SK-N-SH (cell line): ENCODE data around the gene ADCY10. TPM values are rescaled to one million over a fixed set of nuclear protein-coding genes. Genes with fewer than 3 reads are reported as not detected.
"Not testable (repeated sequence)": the region's sequence is repeated elsewhere in the genome, so short reads cannot be mapped to it uniquely, and the experiment has no call there.

Experiments used
- CTCF ChIA-PET: fragments of 300-600, 350-600 bp; formaldehyde crosslinking; extraction: SDS; loops from one replicate; lab custom pipeline; 2021; lab: Yijun Ruan, JAX
- POLR2A ChIA-PET: fragments of 350-600 bp; sonication (Branson Sonifier 250); formaldehyde crosslinking; extraction: SDS; loops from one replicate; lab custom pipeline; 2020; ENCODE audit warnings: antibody characterized with exemption, inconsistent platforms; lab: Yijun Ruan, JAX
- DNase-seq: peaks from one replicate; pipeline ENCODE4 v3.0.0; 2012
- H2AFZ ChIP-seq: fragments of 200-600 bp; sonication (generic); 2 replicates; pipeline ENCODE4 v1.8.1; 2016; ENCODE audit warnings: antibody characterized with exemption, mild to moderate bottlenecking, low read depth
- H3F3A ChIP-seq: fragments of 200-600 bp; sonication (generic); replicated peaks from 2 replicates; pipeline ENCODE3; 2016; ENCODE audit warnings: antibody characterized with exemption, mild to moderate bottlenecking; ENCODE audit not compliant: insufficient read depth
- H3K27ac ChIP-seq, 2 experiments: fragments of 200-500 bp in 1 of 2; fragments of 200-600 bp in 1 of 2; sonication (Bioruptor generic) in 1 of 2; sonication (generic), shearing (Covaris generic) in 1 of 2; 2 replicates each; pipeline versions ENCODE4 v1.5.1 to v1.6.1; 2014 to 2016; ENCODE audit warnings: low read depth in 2 of 2, inconsistent platforms in 1 of 2, low read length in 1 of 2, mild to moderate bottlenecking in 1 of 2, mixed read lengths in 1 of 2
- H3K27me3 ChIP-seq: fragments of 200-600 bp; sonication (generic), shearing (Covaris generic); 2 replicates; pipeline ENCODE4 v1.6.1; 2016; ENCODE audit warnings: mixed run types; ENCODE audit not compliant: insufficient read depth
- H3K36me3 ChIP-seq, 2 experiments: fragments of 200-500 bp in 1 of 2; fragments of 200-600 bp in 1 of 2; sonication (Bioruptor generic) in 1 of 2; sonication (generic) in 1 of 2; replicated peaks in 1 of 2; 2 replicates each; pipeline versions ENCODE3 to v1.5.1; 2014 to 2016; ENCODE audit warnings: low read length in 1 of 2, mild to moderate bottlenecking in 1 of 2; ENCODE audit not compliant: insufficient read depth in 2 of 2, control insufficient read depth in 1 of 2
- H3K4me1 ChIP-seq, 2 experiments: fragments of 200-500 bp in 1 of 2; fragments of 200-600 bp in 1 of 2; sonication (Bioruptor generic) in 1 of 2; sonication (generic), shearing (Covaris generic) in 1 of 2; 2 replicates each; pipeline versions ENCODE4 v1.5.1 to v1.6.1; 2014 to 2016; ENCODE audit warnings: low read depth in 1 of 2, low read length in 1 of 2, mixed run types in 1 of 2; ENCODE audit not compliant: insufficient read depth in 2 of 2, control insufficient read depth in 1 of 2
- H3K4me2 ChIP-seq: fragments of 200-600 bp; sonication (generic), shearing (Covaris generic); 2 replicates; pipeline ENCODE4 v1.6.1; 2017; ENCODE audit warnings: mixed run types
- H3K4me3 ChIP-seq, 2 experiments: fragments of 200-500 bp in 1 of 2; fragments of 200-600 bp in 1 of 2; sonication (Bioruptor generic) in 1 of 2; sonication (generic), shearing (Covaris generic) in 1 of 2; 2 replicates each; pipeline versions ENCODE4 v1.5.1 to v1.8.1; 2014 to 2016; ENCODE audit warnings: low read depth in 2 of 2, inconsistent platforms in 1 of 2, low read length in 1 of 2, mild to moderate bottlenecking in 1 of 2, mixed read lengths in 1 of 2, moderate library complexity in 1 of 2
- H3K79me2 ChIP-seq: fragments of 200-600 bp; sonication (generic); 2 replicates; pipeline ENCODE4 v1.8.1; 2017; ENCODE audit warnings: mild to moderate bottlenecking; ENCODE audit not compliant: insufficient read depth
- H3K9ac ChIP-seq: fragments of 200-600 bp; sonication (generic); 2 replicates; pipeline ENCODE4 v1.6.1; 2017; ENCODE audit warnings: mixed run types
- H3K9me2 ChIP-seq: fragments of 200-600 bp; sonication (generic); 2 replicates; pipeline ENCODE4 v1.6.1; 2017; ENCODE audit warnings: mixed run types
- H3K9me3 ChIP-seq: fragments of 200-600 bp; sonication (generic); 2 replicates; pipeline ENCODE4 v1.6.1; 2017; ENCODE audit warnings: mixed run types, mild to moderate bottlenecking, moderate library complexity
- H4K20me1 ChIP-seq: fragments of 200-600 bp; sonication (generic); 2 replicates; pipeline ENCODE4 v1.6.1; 2017; ENCODE audit warnings: mild to moderate bottlenecking, mixed run types; ENCODE audit not compliant: insufficient read depth
- CHD2 ChIP-seq: fragments of 150-350 bp; IDR thresholded peaks from 2 replicates; pipeline ENCODE4 v1.6.1; 2018; ENCODE audit warnings: low read length; ENCODE audit not compliant: partially characterized antibody
- EP300 ChIP-seq, 2 experiments: IDR thresholded peaks; 2 replicates each; pipeline versions ENCODE4 v1.4.0 to v1.6.1; 2012; ENCODE audit warnings: borderline replicate concordance in 1 of 2, low read depth in 1 of 2, low read length in 1 of 2
- EZH2phosphoT487 ChIP-seq: fragments of 200-600 bp; sonication (generic); IDR thresholded peaks from 2 replicates; pipeline ENCODE4 v1.6.1; 2017; ENCODE audit warnings: low read depth, mixed run types, mild to moderate bottlenecking, antibody characterized with exemption, moderate library complexity, borderline replicate concordance
- FOXM1 ChIP-seq: IDR thresholded peaks from 2 replicates; pipeline ENCODE4 v1.4.0; 2012; ENCODE audit warnings: low read depth, mild to moderate bottlenecking
- GATA2 ChIP-seq: sonication (generic); formaldehyde crosslinking; IDR thresholded peaks from 2 replicates; pipeline ENCODE4 v1.5.0; 2020; ENCODE audit warnings: mild to moderate bottlenecking, missing genetic modification reagents
- MXI1 ChIP-seq: IDR thresholded peaks from 2 replicates; pipeline ENCODE4 v1.6.1; 2012; ENCODE audit warnings: mild to moderate bottlenecking, low read depth, low read length, improper control_type of control experiment
- NFIC ChIP-seq: IDR thresholded peaks from 2 replicates; pipeline ENCODE4 v1.4.0; 2012; ENCODE audit warnings: borderline replicate concordance
- NRF1 ChIP-seq: IDR thresholded peaks from 2 replicates; pipeline ENCODE4 v1.6.1; 2012; ENCODE audit warnings: low read depth, mild to moderate bottlenecking, low read length
- RFX5 ChIP-seq: IDR thresholded peaks from 2 replicates; pipeline ENCODE4 v1.6.1; 2012; ENCODE audit warnings: mild to moderate bottlenecking, improper control_type of control experiment, low read length
- TAF1 ChIP-seq: IDR thresholded peaks from 2 replicates; pipeline ENCODE4 v1.6.1; 2012; ENCODE audit warnings: low read depth, mild to moderate bottlenecking, low read length, moderate library complexity, borderline replicate concordance
- TCF12 ChIP-seq: IDR thresholded peaks from 2 replicates; pipeline ENCODE4 v1.4.0; 2012
- TEAD4 ChIP-seq: IDR thresholded peaks from 2 replicates; pipeline ENCODE4 v1.4.0; 2012; ENCODE audit warnings: mild to moderate bottlenecking, borderline replicate concordance; ENCODE audit not compliant: insufficient read depth
- YY1 ChIP-seq: IDR thresholded peaks from 2 replicates; pipeline ENCODE4 v1.4.0; 2012; ENCODE audit warnings: low read depth, mild to moderate bottlenecking
- WGBS: methylation state at CpG from one replicate; pipeline ENCODE4 v1.1.6; 2017; ENCODE audit warnings: low lambda C conversion rate; 5-methylcytosine and 5-hydroxymethylcytosine counted together
- polyA plus RNA-seq, 3 experiments: library from polyadenylated mRNA; depleted of rRNA; stranded (reverse); fragments of >200 nt; gene quantifications; 2 replicates each; pipeline ENCODE4 v1.2.3, GENCODE V29; 2012
- TF ChIP-seq, protein P1 (sequence below): fragments of 150-350 bp; IDR thresholded peaks from 2 replicates; pipeline ENCODE4 v1.6.1; 2016; ENCODE audit warnings: mild to moderate bottlenecking, low read depth, low read length
- TF ChIP-seq, protein P2 (sequence below): IDR thresholded peaks from 2 replicates; pipeline ENCODE4; 2012
- TF ChIP-seq, protein P3 (sequence below): IDR thresholded peaks from 2 replicates; pipeline ENCODE4 v1.4.0; 2012; ENCODE audit warnings: low read depth, borderline replicate concordance
- TF ChIP-seq, protein P4 (sequence below): fragments of 150-350 bp; IDR thresholded peaks from 2 replicates; pipeline ENCODE4 v1.6.1; 2017; ENCODE audit warnings: antibody characterized with exemption, low read length, low read depth, borderline replicate concordance

ADCY10 gene
- polyA plus RNA-seq, 1 of the 3 experiments (the other 2 are of a cell fraction) = 0.10 TPM

DNA sequence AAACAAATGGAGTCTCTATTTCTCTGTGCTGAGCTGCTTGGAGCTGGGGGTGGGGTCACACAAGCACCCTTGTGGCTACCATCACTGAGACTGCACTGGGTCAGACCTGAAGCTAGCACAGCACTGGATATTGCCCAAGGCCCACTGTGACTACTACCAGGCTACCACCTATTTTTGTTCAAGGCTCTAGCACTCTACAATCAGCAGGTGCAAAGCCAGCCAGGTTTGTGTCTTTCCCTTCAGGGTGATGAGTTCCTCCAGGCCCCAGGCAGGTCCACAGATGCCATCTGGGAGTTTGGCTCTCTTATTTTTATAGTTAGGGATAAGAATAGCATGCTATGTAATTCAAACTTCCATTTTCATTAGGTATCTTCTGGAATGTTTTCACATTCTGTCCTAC is 23.5 kb downstream of the ADCY10 start:
- no peak overlapping the region for H2AFZ ChIP-seq
- H4K20me1 ChIP-seq = no peaks in the 10 kb centered on the region
- ChIA-PET CTCF (no interaction called here), POLR2A (no interaction called here)
- no peaks in the 10 kb centered on the region for H3K4me1 ChIP-seq
- H3K4me2 ChIP-seq = no peak overlapping the region
- H3K9me3 ChIP-seq = no peaks in the 10 kb centered on the region
- H3K9ac ChIP-seq = no peak overlapping the region
- no peaks in the 10 kb centered on the region for H3K79me2 ChIP-seq
- DNase-seq = no peak
- H3K27me3 ChIP-seq = no peaks in the 10 kb centered on the region
- H3K4me3 ChIP-seq = no peak overlapping the region
- no peak for TF ChIP-seq CHD2
- TF ChIP-seq, protein P1, sequence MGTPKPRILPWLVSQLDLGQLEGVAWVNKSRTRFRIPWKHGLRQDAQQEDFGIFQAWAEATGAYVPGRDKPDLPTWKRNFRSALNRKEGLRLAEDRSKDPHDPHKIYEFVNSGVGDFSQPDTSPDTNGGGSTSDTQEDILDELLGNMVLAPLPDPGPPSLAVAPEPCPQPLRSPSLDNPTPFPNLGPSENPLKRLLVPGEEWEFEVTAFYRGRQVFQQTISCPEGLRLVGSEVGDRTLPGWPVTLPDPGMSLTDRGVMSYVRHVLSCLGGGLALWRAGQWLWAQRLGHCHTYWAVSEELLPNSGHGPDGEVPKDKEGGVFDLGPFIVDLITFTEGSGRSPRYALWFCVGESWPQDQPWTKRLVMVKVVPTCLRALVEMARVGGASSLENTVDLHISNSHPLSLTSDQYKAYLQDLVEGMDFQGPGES = no peak
- no peak for TF ChIP-seq FOXM1
- no peak for TF ChIP-seq GATA2 (CRISPR knock-in tag)
- TF ChIP-seq, protein P2, sequence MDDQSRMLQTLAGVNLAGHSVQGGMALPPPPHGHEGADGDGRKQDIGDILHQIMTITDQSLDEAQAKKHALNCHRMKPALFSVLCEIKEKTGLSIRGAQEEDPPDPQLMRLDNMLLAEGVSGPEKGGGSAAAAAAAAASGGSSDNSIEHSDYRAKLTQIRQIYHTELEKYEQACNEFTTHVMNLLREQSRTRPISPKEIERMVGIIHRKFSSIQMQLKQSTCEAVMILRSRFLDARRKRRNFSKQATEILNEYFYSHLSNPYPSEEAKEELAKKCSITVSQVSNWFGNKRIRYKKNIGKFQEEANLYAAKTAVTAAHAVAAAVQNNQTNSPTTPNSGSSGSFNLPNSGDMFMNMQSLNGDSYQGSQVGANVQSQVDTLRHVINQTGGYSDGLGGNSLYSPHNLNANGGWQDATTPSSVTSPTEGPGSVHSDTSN = no peak
- TF ChIP-seq YY1 = no peak
- TF ChIP-seq TCF12 = no peak
- TF ChIP-seq, protein P3, sequence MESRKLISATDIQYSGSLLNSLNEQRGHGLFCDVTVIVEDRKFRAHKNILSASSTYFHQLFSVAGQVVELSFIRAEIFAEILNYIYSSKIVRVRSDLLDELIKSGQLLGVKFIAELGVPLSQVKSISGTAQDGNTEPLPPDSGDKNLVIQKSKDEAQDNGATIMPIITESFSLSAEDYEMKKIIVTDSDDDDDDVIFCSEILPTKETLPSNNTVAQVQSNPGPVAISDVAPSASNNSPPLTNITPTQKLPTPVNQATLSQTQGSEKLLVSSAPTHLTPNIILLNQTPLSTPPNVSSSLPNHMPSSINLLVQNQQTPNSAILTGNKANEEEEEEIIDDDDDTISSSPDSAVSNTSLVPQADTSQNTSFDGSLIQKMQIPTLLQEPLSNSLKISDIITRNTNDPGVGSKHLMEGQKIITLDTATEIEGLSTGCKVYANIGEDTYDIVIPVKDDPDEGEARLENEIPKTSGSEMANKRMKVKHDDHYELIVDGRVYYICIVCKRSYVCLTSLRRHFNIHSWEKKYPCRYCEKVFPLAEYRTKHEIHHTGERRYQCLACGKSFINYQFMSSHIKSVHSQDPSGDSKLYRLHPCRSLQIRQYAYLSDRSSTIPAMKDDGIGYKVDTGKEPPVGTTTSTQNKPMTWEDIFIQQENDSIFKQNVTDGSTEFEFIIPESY = no peak
- TF ChIP-seq NRF1 = no peak
- TF ChIP-seq, protein P4, sequence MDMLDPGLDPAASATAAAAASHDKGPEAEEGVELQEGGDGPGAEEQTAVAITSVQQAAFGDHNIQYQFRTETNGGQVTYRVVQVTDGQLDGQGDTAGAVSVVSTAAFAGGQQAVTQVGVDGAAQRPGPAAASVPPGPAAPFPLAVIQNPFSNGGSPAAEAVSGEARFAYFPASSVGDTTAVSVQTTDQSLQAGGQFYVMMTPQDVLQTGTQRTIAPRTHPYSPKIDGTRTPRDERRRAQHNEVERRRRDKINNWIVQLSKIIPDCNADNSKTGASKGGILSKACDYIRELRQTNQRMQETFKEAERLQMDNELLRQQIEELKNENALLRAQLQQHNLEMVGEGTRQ = no peak
- TF ChIP-seq NFIC = no peak
- TF ChIP-seq TEAD4 = no peak
- TF ChIP-seq RFX5 = no peak
- TF ChIP-seq MXI1 = no peak
- TF ChIP-seq EZH2phosphoT487 = no peak
- TF ChIP-seq EP300 (IDR thresholded peaks at IDR 0.05; ENCODE audit: borderline replicate concordance in 1 of 2, low read depth in 1 of 2, low read length in 1 of 2) = no peak
- TF ChIP-seq TAF1 = no peak
- no peak overlapping the region for H3K27ac ChIP-seq
- no peaks in the 10 kb centered on the region for H3F3A ChIP-seq
- H3K9me2 ChIP-seq = no peaks in the 10 kb centered on the region
- H3K36me3 ChIP-seq = no peaks in the 10 kb centered on the region

DNA sequence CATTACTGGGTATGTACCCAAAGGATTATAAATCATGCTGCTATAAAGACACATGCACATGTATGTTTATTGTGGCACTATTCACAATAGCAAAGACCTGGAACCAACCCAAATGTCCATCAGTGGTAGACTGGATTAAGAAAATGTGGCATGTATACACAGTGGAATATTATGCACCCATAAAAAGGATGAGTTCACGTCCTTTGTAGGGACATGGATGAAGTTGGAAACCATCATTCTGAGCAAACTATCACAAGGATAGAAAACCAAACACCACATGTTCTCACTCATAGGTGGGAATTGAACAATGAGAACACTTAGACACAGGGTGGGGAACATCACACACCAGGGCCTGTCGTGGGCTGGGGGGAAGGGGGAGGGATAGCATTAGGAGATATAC is 26.7 kb downstream of the ADCY10 start:
- DNase-seq = not testable (repeated sequence)

More for the DNA sequence above, 26.7 kb downstream of the ADCY10 start:
- H3K4me2 ChIP-seq, H4K20me1 ChIP-seq, POLR2A ChIA-PET, H2AFZ ChIP-seq, H3K36me3 ChIP-seq, H3K9ac ChIP-seq, H3K4me3 ChIP-seq, H3K9me3 ChIP-seq, H3K4me1 ChIP-seq, CTCF ChIA-PET, H3K79me2 ChIP-seq, H3K9me2 ChIP-seq, H3K27ac ChIP-seq, H3F3A ChIP-seq, H3K27me3 ChIP-seq: not testable (repeated sequence)
- WGBS = 10% methylated on average over 2 of the region's 2 CpGs
